ENCODE results near the gene MT1HL1. TPM values are rescaled to one million over a fixed set of nuclear protein-coding genes. Genes with fewer than 3 reads are reported as not detected.

Gene MT1HL1
- total RNA-seq (2014; rRNA removed; shearing (Covaris generic)) (not detected in 2 replicates), polyA plus RNA-seq (2016; fragmentation: Nextera tagmentation; extraction: Ambion mirVana) (not detected in 2 replicates)

DNA sequence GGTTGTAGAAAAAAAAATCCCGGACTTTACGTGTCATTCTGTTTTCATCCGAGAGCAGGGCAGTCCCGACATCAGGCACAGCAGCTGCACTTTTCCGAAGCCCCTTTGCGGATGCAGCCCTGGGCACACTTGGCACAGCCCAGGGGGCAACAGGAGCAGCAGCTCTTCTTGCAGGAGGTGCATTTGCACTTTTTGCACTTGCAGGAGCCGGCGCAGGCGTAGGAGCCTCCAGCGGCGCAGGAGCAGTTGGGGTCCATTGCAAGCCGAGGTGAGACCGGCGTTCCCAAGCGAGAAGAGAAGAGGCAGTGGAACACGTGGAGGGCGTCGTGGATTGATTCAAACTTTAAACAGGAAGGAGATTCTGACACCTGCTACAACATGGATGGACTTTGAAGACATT lies at the start of gene MT1HL1:
TSS of gene MT1HL1 (minus strand) at position 326 of the 400 bp plus-strand sequence. CDS start at position 257, 69 bp downstream.
- Histone ChIP-seq H3F3A (ENCODE audit: insufficient read depth) (no peaks in the 10 kb centered on the region), H3K79me2 (ENCODE audit: insufficient read depth) (no peaks in the 10 kb centered on the region), H3K9me2 (ENCODE audit: insufficient read depth) (no peaks in the 10 kb centered on the region), H3K9ac (no peak within 1 kb of the TSS), H3K4me1 (ENCODE audit: insufficient read depth) (no peaks in the 10 kb centered on the region), H3K27ac (no peak within 1 kb of the TSS), H4K20me1 (ENCODE audit: insufficient read depth) (no peaks in the 10 kb centered on the region), H3K9me3 (ENCODE audit: low read depth) (no peaks in the 10 kb centered on the region), H3K36me3 (ENCODE audit: low read depth) (no peaks in the 10 kb centered on the region), H2AFZ (no peak within 1 kb of the TSS), H3K27me3 (replicated peaks; ENCODE audit: insufficient read depth) (no peaks in the 10 kb centered on the region), H3K4me3 (no peak within 1 kb of the TSS), H3K4me2 (ENCODE audit: unreplicated experiment) (no peak within 1 kb of the TSS)
- no peak for DNase-seq
- 59 to 60% methylated on average over 18 of the region's 18 CpGs for WGBS, 2 experiments (ENCODE audit: low coverage in 1 of 2, low lambda C conversion rate in 2 of 2, missing lambda C conversion rate in 2 of 2)
- TF ChIP-seq EZH2 (IDR thresholded peaks at IDR 0.05; ENCODE audit: insufficient read depth, poor library complexity, severe bottlenecking) (no peak), EZH2phosphoT487 (IDR thresholded peaks at IDR 0.05; ENCODE audit: insufficient read depth, low read depth) (no peak)
- in situ Hi-C loops (cut with MboI): no loop called here

DNA sequence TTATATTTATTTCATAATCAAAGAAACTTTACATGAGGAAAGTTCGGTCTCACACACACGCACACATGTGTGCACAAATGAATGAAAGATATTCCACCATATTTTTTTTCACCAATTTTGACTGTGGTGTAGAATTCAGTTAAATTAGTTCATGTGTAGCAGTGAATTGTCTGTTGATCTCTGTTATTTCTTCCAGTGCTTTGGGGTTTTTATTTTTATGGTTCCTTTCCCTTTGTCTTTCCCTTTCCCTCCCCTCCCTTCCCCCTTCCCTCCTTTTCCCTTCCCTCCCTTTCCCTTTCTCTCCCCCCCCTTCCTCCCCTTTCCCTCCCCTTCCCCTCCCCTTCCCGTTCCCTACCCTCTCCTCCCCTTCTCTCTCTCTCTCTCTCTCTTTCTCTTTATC lies 46.7 kb upstream of the MT1HL1 start:
- Histone ChIP-seq H3K4me2 (ENCODE audit: unreplicated experiment) (no peak overlapping the region), H3K9ac (no peak overlapping the region), H3F3A (ENCODE audit: insufficient read depth) (no peaks in the 10 kb centered on the region), H3K79me2 (ENCODE audit: insufficient read depth) (no peaks in the 10 kb centered on the region), H4K20me1 (ENCODE audit: insufficient read depth) (no peaks in the 10 kb centered on the region), H3K27ac (no peak overlapping the region), H3K4me3 (no peak overlapping the region), H2AFZ (no peak overlapping the region), H3K9me2 (ENCODE audit: insufficient read depth) (no peaks in the 10 kb centered on the region), H3K27me3 (replicated peaks; ENCODE audit: insufficient read depth) (no peaks in the 10 kb centered on the region), H3K36me3 (ENCODE audit: low read depth) (no peaks in the 10 kb centered on the region), H3K9me3 (ENCODE audit: low read depth) (no peaks in the 10 kb centered on the region), H3K4me1 (ENCODE audit: insufficient read depth) (no peaks in the 10 kb centered on the region)
- no peak for TF ChIP-seq EZH2phosphoT487 (IDR thresholded peaks at IDR 0.05; ENCODE audit: insufficient read depth, low read depth)
- no peak for TF ChIP-seq EZH2 (IDR thresholded peaks at IDR 0.05; ENCODE audit: insufficient read depth, poor library complexity, severe bottlenecking)
- in situ Hi-C loops (cut with MboI): no loop called here
- WGBS, 2 experiments (ENCODE audit: low coverage in 1 of 2, low lambda C conversion rate in 2 of 2, missing lambda C conversion rate in 2 of 2): 24 to 55% methylated on average over 3 of the region's 3 CpGs
- no peak for DNase-seq

DNA sequence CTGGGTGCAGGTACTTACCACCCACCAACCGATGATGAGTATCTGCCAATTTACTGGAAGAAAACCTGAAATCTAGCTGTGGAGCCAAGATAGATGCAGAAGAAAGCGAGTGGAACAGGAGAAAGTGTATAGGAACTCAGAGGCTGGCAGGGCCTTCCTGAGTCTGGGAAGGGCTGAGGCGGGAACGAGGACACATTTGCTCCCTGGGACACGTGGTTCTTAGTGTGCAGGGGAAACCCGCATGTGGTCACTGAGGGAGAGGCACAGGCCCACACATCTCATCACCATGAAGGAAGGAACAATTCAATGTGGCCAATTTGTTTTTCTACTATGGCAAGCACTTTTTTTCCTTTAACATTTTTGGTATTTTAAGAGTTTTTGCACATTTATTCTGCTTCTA lies 45.9 kb upstream of the MT1HL1 start:
- 21 to 33% methylated on average over 6 of the region's 6 CpGs for WGBS, 2 experiments (ENCODE audit: low coverage in 1 of 2, low lambda C conversion rate in 2 of 2, missing lambda C conversion rate in 2 of 2)

DNA sequence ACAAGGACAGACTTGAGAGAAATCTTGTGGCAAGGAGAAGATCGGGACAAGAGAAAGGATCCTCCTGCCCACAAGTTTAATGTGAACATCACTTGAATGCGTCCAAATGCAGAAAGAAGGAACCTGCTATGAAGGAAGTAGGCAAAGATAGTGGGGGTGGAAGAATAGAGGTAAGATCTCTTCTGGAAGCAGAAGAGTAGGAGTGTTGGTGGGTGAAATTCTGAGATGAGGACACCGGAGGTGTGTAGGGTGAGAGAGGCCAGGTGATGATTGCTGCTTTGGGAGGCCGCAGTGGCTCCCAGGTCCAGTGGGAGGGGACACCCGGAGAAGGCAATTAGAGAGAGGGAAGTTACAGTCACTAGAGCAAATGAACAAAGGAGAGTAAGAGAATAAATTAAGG lies 44.6 kb upstream of the MT1HL1 start:
- no peak overlapping the region for H3K27ac ChIP-seq
- no peak overlapping the region for H2AFZ ChIP-seq
- no peaks in the 10 kb centered on the region for H3K9me2 ChIP-seq (ENCODE audit: insufficient read depth)
- 18 to 21% methylated on average over 5 of the region's 5 CpGs for WGBS, 2 experiments (ENCODE audit: low coverage in 1 of 2, low lambda C conversion rate in 2 of 2, missing lambda C conversion rate in 2 of 2)
- H3K4me1 ChIP-seq (ENCODE audit: insufficient read depth): no peaks in the 10 kb centered on the region
- H3K27me3 ChIP-seq (replicated peaks; ENCODE audit: insufficient read depth): peaks cover 9% of the 10 kb centered on the region
- no peak for DNase-seq
- no peak overlapping the region for H3K9ac ChIP-seq
- no peaks in the 10 kb centered on the region for H3K79me2 ChIP-seq (ENCODE audit: insufficient read depth)
- H3F3A ChIP-seq (ENCODE audit: insufficient read depth): no peaks in the 10 kb centered on the region
- H3K36me3 ChIP-seq (ENCODE audit: low read depth): no peaks in the 10 kb centered on the region
- H4K20me1 ChIP-seq (ENCODE audit: insufficient read depth): no peaks in the 10 kb centered on the region
- TF ChIP-seq EZH2phosphoT487 (IDR thresholded peaks at IDR 0.05; ENCODE audit: insufficient read depth, low read depth) (no peak), EZH2 (IDR thresholded peaks at IDR 0.05; ENCODE audit: insufficient read depth, poor library complexity, severe bottlenecking) (no peak)
- H3K4me2 ChIP-seq (ENCODE audit: unreplicated experiment): no peak overlapping the region
- no peak overlapping the region for H3K4me3 ChIP-seq
- no peaks in the 10 kb centered on the region for H3K9me3 ChIP-seq (ENCODE audit: low read depth)
- in situ Hi-C loops (cut with MboI): no loop called here

More for the DNA sequence above, 45.9 kb upstream of the MT1HL1 start:
- Histone ChIP-seq H3K27me3 (replicated peaks; ENCODE audit: insufficient read depth) (no peaks in the 10 kb centered on the region), H3K9me2 (ENCODE audit: insufficient read depth) (no peaks in the 10 kb centered on the region), H3K27ac (no peak overlapping the region), H3K4me3 (no peak overlapping the region), H3K79me2 (ENCODE audit: insufficient read depth) (no peaks in the 10 kb centered on the region), H4K20me1 (ENCODE audit: insufficient read depth) (no peaks in the 10 kb centered on the region), H3K4me2 (ENCODE audit: unreplicated experiment) (no peak overlapping the region), H3K9me3 (ENCODE audit: low read depth) (no peaks in the 10 kb centered on the region), H3K4me1 (ENCODE audit: insufficient read depth) (no peaks in the 10 kb centered on the region), H3K9ac (no peak overlapping the region), H3K36me3 (ENCODE audit: low read depth) (no peaks in the 10 kb centered on the region), H2AFZ (no peak overlapping the region), H3F3A (ENCODE audit: insufficient read depth) (no peaks in the 10 kb centered on the region)
- in situ Hi-C loops (cut with MboI): no loop called here
- TF ChIP-seq EZH2 (IDR thresholded peaks at IDR 0.05; ENCODE audit: insufficient read depth, poor library complexity, severe bottlenecking): no peak
- no peak for TF ChIP-seq EZH2phosphoT487 (IDR thresholded peaks at IDR 0.05; ENCODE audit: insufficient read depth, low read depth)
- no peak for DNase-seq

Data from GM23248 (cell line).